HCT116 (cell line): ENCODE measurements around the gene XPO1. TPM values are rescaled to one million over a fixed set of nuclear protein-coding genes. Genes with fewer than 3 reads are reported as not detected.

Source experiments
- ATAC-seq: fragments of 200-7000 bp; cut with Tn5 transposase; 2 replicates; pipeline ENCODE4 v1.9.1; 2020; ENCODE audit warnings: mild to moderate bottlenecking, moderate library complexity
- BruUV-seq: library from RNA; stranded (reverse); fragments of 400-500 nt; replicated peaks from 2 replicates; lab custom pipeline; 2021; lab: Mats Ljungman, UMichigan
- CTCF ChIA-PET: fragments of 300-600 bp; sonication (Branson Sonifier 250); formaldehyde crosslinking; loops from one replicate; lab custom pipeline; 2021; ENCODE audit warnings: antibody characterized with exemption; lab: Charles Lee
- POLR2A ChIA-PET: fragments of 300-600, 350-600 bp; sonication (Branson Sonifier 250); formaldehyde crosslinking; loops from one replicate; lab custom pipeline; 2021; ENCODE audit warnings: antibody characterized with exemption; lab: Charles Lee
- RAD21 ChIA-PET, 2 experiments: fragments of 300-600 bp; sonication (Branson Sonifier 250); formaldehyde crosslinking; loops; one replicate each; lab custom pipeline; 2023; ENCODE audit warnings: low total read pairs in 2 of 2; ENCODE audit not compliant: uncharacterized antibody in 2 of 2, unreplicated experiment in 2 of 2, low non-redundant PET in 1 of 2; lab: Charles Lee
- DNase-seq: peaks from one replicate; pipeline ENCODE4 v3.0.0-alpha.2; 2010; ENCODE audit warnings: low read depth, low spot score
- H2AFZ ChIP-seq: fragments of 200-600 bp; shearing (Covaris generic), sonication (generic); 2 replicates; pipeline ENCODE4 v1.6.1; 2017; ENCODE audit warnings: low read depth, mixed run types, mixed read lengths, antibody characterized with exemption, low read length; ENCODE audit not compliant: poor library complexity, severe bottlenecking
- H3K27ac ChIP-seq: 2 replicates; pipeline ENCODE4 v1.5.1; 2012; ENCODE audit warnings: low read depth, low read length
- H3K27me3 ChIP-seq: fragments of 200-600 bp; sonication (generic); 2 replicates; pipeline ENCODE4 v1.6.1; 2016; ENCODE audit warnings: mixed run types, low read length, mixed read lengths; ENCODE audit not compliant: insufficient read depth
- H3K36me3 ChIP-seq, 2 experiments: fragments of 200-500 bp in 1 of 2; fragments of 200-600 bp in 1 of 2; sonication (Bioruptor generic) in 1 of 2; sonication (generic) in 1 of 2; 2 replicates each; pipeline versions ENCODE4 v1.5.1 to v1.6.1; 2014 to 2016; ENCODE audit warnings: low read length in 2 of 2, inconsistent platforms in 1 of 2, mixed read lengths in 1 of 2, mixed run types in 1 of 2; ENCODE audit not compliant: insufficient read depth in 2 of 2, control insufficient read depth in 1 of 2
- H3K4me1 ChIP-seq, 2 experiments: fragments of 200-600 bp in 1 of 2; sonication (generic) in 1 of 2; 2 replicates each; pipeline versions ENCODE4 v1.5.1 to v1.6.1; 2012 to 2017; ENCODE audit warnings: low read length in 2 of 2, inconsistent platforms in 1 of 2, mild to moderate bottlenecking in 1 of 2, mixed read lengths in 1 of 2, mixed run types in 1 of 2, moderate library complexity in 1 of 2; ENCODE audit not compliant: insufficient read depth in 2 of 2, control insufficient read depth in 1 of 2
- H3K4me2 ChIP-seq: fragments of 200-600 bp; sonication (generic); 2 replicates; pipeline ENCODE4 v1.6.1; 2017; ENCODE audit warnings: mixed run types, low read length, mixed read lengths
- H3K4me3 ChIP-seq, 2 experiments: fragments of 200-600 bp in 1 of 2; sonication (generic) in 1 of 2; replicated peaks in 1 of 2; 2 replicates each; pipeline ENCODE4 v1.5.1; 2011 to 2016; ENCODE audit warnings: low read length in 2 of 2, control low read depth in 1 of 2, low read depth in 1 of 2, mild to moderate bottlenecking in 1 of 2, mixed read lengths in 1 of 2, mixed run types in 1 of 2
- H3K79me2 ChIP-seq: fragments of 200-600 bp; sonication (generic); 2 replicates; pipeline ENCODE4 v1.6.1; 2017; ENCODE audit warnings: mild to moderate bottlenecking, mixed run types, low read length, moderate library complexity, mixed read lengths; ENCODE audit not compliant: insufficient read depth
- H3K9ac ChIP-seq: fragments of 200-600 bp; sonication (generic); 2 replicates; pipeline ENCODE4 v1.6.1; 2016; ENCODE audit warnings: low read length, mixed read lengths
- H3K9me2 ChIP-seq: fragments of 200-600 bp; sonication (generic), shearing (Covaris generic); 2 replicates; pipeline ENCODE4 v1.6.1; 2017; ENCODE audit warnings: mixed run types, mild to moderate bottlenecking, moderate library complexity; ENCODE audit not compliant: insufficient read depth
- H3K9me3 ChIP-seq, 2 experiments: fragments of 200-500 bp in 1 of 2; fragments of 200-600 bp in 1 of 2; sonication (Bioruptor generic) in 1 of 2; sonication (generic) in 1 of 2; 2 replicates each; pipeline ENCODE4 v1.6.1; 2014 to 2017; ENCODE audit warnings: low read length in 2 of 2, mixed read lengths in 2 of 2, inconsistent platforms in 1 of 2, low read depth in 1 of 2, mild to moderate bottlenecking in 1 of 2, mixed run types in 1 of 2, moderate library complexity in 1 of 2; ENCODE audit not compliant: control insufficient read depth in 1 of 2, insufficient read depth in 1 of 2
- H4K20me1 ChIP-seq: fragments of 200-600 bp; sonication (generic), shearing (Covaris generic); 2 replicates; pipeline ENCODE4 v1.6.1; 2017; ENCODE audit warnings: mixed run types, mild to moderate bottlenecking, moderate library complexity; ENCODE audit not compliant: insufficient read depth
- ATF3 ChIP-seq: IDR thresholded peaks from 2 replicates; pipeline ENCODE4 v1.6.1; 2012
- CBX3 ChIP-seq: IDR thresholded peaks from 2 replicates; pipeline ENCODE4 v1.6.1; 2012; ENCODE audit warnings: low read depth
- CEBPB ChIP-seq: IDR thresholded peaks from 2 replicates; pipeline ENCODE4 v1.6.1; 2012; ENCODE audit warnings: low read depth
- MAX ChIP-seq: IDR thresholded peaks from 2 replicates; pipeline ENCODE4 v1.6.1; 2012
- POLR2A ChIP-seq: IDR thresholded peaks from 2 replicates; pipeline ENCODE4 v1.7.0; 2011; ENCODE audit warnings: borderline replicate concordance; ENCODE audit not compliant: insufficient read depth, insufficient read length; ENCODE audit errors: extremely low read depth
- POLR2AphosphoS5 ChIP-seq: IDR thresholded peaks from 2 replicates; pipeline ENCODE4 v1.6.1; 2011; ENCODE audit warnings: mild to moderate bottlenecking, low read depth, low read length, moderate library complexity
- SIN3A ChIP-seq: IDR thresholded peaks from 2 replicates; pipeline ENCODE4 v1.6.1; 2012; ENCODE audit warnings: low read depth
- SP1 ChIP-seq: IDR thresholded peaks from 2 replicates; pipeline ENCODE4 v1.6.1; 2012; ENCODE audit warnings: low read depth
- intact Hi-C: fragments of 100-400 bp; cut with micrococcal nuclease; formaldehyde crosslinking; loops from 2 replicates; pipeline ENCODE4 v1.10.0; 2022
- total RNA-seq: library from RNA; stranded (reverse); gene quantifications from one replicate; pipeline ENCODE4 v1.2.1, GENCODE V29; 2021; ENCODE audit not compliant: unreplicated experiment

XPO1 gene
- total RNA-seq, 1 experiment from 2014 or later: 184 TPM

GRCh38 chr2:61512768-61513398 lies 25.3 kb downstream of the XPO1 start:
- Histone ChIP-seq H4K20me1 (peaks cover 38% of the 10 kb centered on the region; the same call in 1 of the 2 replicates), H3K9me3 (no peaks in the 10 kb centered on the region), H3K4me3 (no peak overlapping the region), H3K27ac (0 out of 2 replicates have a peak overlapping the region, but pooled peaks have one; percentile 5), H3K9ac (no peak overlapping the region), H3K36me3 (peaks cover 24 to 38% of the 10 kb centered on the region in 2 experiments; a peak in 3 of 4 replicates), H3K27me3 (no peaks in the 10 kb centered on the region), H2AFZ (no peak overlapping the region), H3K79me2 (peaks cover 100% of the 10 kb centered on the region), H3K4me2 (no peak overlapping the region), H3K4me1 (no peaks in the 10 kb centered on the region), H3K9me2 (no peaks in the 10 kb centered on the region)
- BruUV-seq: no TSS peak
- no peak for TF ChIP-seq SIN3A
- TF ChIP-seq MAX: no peak
- TF ChIP-seq CEBPB: no peak
- no peak for TF ChIP-seq SP1
- no peak for TF ChIP-seq ATF3
- no peak for TF ChIP-seq CBX3
- TF ChIP-seq POLR2A: no peak
- TF ChIP-seq POLR2AphosphoS5: no peak
- intact Hi-C loops: no loop called here
- ChIA-PET CTCF (no interaction called here), POLR2A (no interaction called here), RAD21 (no interaction called here)
- ATAC-seq (no peak), DNase-seq (no peak)
